H1 (cell line): ENCODE results near the gene SAT1. TPM values are rescaled to one million over a fixed set of nuclear protein-coding genes. Genes with fewer than 3 reads are reported as not detected.

Source experiments
- BRCA1 ChIP-seq: IDR thresholded peaks from 2 replicates; pipeline ENCODE4 v1.6.1; 2012; ENCODE audit warnings: low read depth, low read length, improper control_type of control experiment
- PHF8 ChIP-seq: fragments of 200-600 bp; sonication (generic); conservative IDR thresholded peaks from 2 replicates; pipeline ENCODE4 v1.7.1; 2012; ENCODE audit warnings: low read depth, mild to moderate bottlenecking, inconsistent platforms, low read length, moderate library complexity
- POLR2A ChIP-seq, 2 experiments: IDR thresholded peaks; 1 replicate in 1 of 2; 2 replicates in 1 of 2; pipeline ENCODE4 v1.6.1; 2011; ENCODE audit warnings: low read depth in 2 of 2, low read length in 2 of 2, mild to moderate bottlenecking in 2 of 2; ENCODE audit errors: control extremely low read depth in 1 of 2
- POLR2AphosphoS5 ChIP-seq: IDR thresholded peaks from 2 replicates; pipeline ENCODE4 v1.6.1; 2011; ENCODE audit warnings: low read depth, low read length
- TBP ChIP-seq: IDR thresholded peaks from 2 replicates; pipeline ENCODE4 v1.6.1; 2011; ENCODE audit warnings: low read depth, low read length, improper control_type of control experiment
- polyA plus RNA-seq, 7 experiments: library from polyadenylated mRNA; depleted of rRNA in 3 of 7; stranded (reverse) in 5 of 7; unstranded in 2 of 7; fragments of >200 nt in 5 of 7; fragments of 200-250 nt in 2 of 7; gene quantifications; 1 replicate in 5 of 7; 2 replicates in 1 of 7; 4 replicates in 1 of 7; pipeline versions ENCODE4 v1.2.1 to v1.2.3, GENCODE V29; 2011 to 2013; ENCODE audit warnings: missing spikeins in 2 of 7, mixed read lengths in 2 of 7
- total RNA-seq: library from RNA; stranded (reverse); fragmentation: NEBNext Ultra II Directional; extraction: Animal tissue kit (Norgen Biotek cat#: 25700); gene quantifications from 2 replicates; pipeline ENCODE4 v1.2.1, GENCODE V29; 2021
- TF ChIP-seq, protein P1 (sequence below): IDR thresholded peaks from 2 replicates; pipeline ENCODE4 v1.6.1; 2012; ENCODE audit warnings: inconsistent platforms
- TF ChIP-seq, protein P2 (sequence below), 3 experiments: IDR thresholded peaks; 1 replicate in 2 of 3; 2 replicates in 1 of 3; pipeline versions ENCODE4 v1.5.1 to v1.6.1; 2011; ENCODE audit warnings: low read length in 3 of 3, mild to moderate bottlenecking in 3 of 3, inconsistent platforms in 2 of 3, low read depth in 1 of 3, moderate library complexity in 1 of 3; ENCODE audit not compliant: insufficient read depth in 1 of 3; ENCODE audit errors: control extremely low read depth in 1 of 3

The SAT1 gene
- total and polyA plus RNA-seq, 2 of the 8 experiments (the other 6 are each of a cell fraction or from before 2014, with no cell fraction given): 29.2 to 36.8 TPM

DNA sequence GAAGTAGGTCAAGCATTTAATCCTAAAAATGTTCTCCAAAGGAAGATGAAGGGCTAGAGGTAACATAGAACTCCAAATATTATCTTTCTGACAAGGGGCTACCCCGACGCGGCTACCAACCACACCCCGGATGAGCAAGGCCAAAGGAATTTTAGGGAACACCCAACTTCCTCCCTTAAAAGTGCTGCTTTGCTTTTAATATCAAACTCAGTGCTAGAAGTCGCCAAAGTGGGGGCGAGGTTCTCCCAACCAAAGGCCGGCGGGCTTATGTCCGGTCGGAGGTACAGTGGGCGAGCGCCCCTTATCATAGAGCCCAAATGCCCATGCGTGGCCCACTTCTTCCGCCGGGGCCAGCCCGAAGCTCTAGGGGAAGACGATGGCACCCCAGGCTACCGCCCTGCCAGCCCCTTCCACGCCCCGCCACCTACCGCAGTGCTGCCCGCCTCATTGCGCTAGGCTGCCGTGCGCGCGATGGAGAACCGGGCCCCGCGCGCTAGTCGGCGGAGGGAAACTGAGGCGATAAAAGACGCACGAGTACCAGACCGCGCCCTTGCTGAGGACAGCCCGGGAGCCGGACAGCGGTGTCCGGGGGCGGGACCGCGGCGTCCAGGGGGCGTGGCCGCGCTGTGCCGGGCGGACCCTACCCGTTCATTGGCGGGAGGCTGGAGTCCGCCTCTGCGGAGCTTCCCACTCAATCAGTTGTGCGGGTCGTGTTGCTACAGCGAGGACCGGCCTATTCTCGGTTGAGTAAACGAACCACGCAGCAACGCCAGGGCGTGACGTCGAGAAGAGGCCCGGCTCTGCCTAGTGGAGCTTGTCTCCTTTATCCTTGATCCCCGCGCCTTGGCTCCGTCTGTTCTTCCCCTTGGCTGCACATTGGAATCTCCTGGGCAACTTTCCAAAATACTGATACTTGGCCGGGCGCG, 40.0 kb upstream of the SAT1 start, which contains the start of gene ACOT9 (continued):
- TF ChIP-seq PHF8: peak; percentile 52; the same call in 1 of the 2 replicates
- no peak; the same call in none of the 2 replicates for TF ChIP-seq POLR2AphosphoS5
- TF ChIP-seq TBP: peak; percentile 59
- TF ChIP-seq, protein P1, sequence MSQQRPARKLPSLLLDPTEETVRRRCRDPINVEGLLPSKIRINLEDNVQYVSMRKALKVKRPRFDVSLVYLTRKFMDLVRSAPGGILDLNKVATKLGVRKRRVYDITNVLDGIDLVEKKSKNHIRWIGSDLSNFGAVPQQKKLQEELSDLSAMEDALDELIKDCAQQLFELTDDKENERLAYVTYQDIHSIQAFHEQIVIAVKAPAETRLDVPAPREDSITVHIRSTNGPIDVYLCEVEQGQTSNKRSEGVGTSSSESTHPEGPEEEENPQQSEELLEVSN: peak; percentile 57
- peak in 1 of 2 experiments; percentile 59; a peak in 1 of 3 replicates for TF ChIP-seq POLR2A (IDR thresholded peaks at IDR 0.05; ENCODE audit: control extremely low read depth in 1 of 2, low read depth in 2 of 2, low read length in 2 of 2)
- no peak for TF ChIP-seq BRCA1
- TF ChIP-seq, protein P2, sequence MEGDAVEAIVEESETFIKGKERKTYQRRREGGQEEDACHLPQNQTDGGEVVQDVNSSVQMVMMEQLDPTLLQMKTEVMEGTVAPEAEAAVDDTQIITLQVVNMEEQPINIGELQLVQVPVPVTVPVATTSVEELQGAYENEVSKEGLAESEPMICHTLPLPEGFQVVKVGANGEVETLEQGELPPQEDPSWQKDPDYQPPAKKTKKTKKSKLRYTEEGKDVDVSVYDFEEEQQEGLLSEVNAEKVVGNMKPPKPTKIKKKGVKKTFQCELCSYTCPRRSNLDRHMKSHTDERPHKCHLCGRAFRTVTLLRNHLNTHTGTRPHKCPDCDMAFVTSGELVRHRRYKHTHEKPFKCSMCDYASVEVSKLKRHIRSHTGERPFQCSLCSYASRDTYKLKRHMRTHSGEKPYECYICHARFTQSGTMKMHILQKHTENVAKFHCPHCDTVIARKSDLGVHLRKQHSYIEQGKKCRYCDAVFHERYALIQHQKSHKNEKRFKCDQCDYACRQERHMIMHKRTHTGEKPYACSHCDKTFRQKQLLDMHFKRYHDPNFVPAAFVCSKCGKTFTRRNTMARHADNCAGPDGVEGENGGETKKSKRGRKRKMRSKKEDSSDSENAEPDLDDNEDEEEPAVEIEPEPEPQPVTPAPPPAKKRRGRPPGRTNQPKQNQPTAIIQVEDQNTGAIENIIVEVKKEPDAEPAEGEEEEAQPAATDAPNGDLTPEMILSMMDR (IDR thresholded peaks at IDR 0.05; ENCODE audit: control extremely low read depth in 1 of 3, insufficient read depth in 1 of 3, low read depth in 1 of 3, low read length in 3 of 3): no peak
